ENCODE data around the gene METTL4.

Gene METTL4

DNA sequence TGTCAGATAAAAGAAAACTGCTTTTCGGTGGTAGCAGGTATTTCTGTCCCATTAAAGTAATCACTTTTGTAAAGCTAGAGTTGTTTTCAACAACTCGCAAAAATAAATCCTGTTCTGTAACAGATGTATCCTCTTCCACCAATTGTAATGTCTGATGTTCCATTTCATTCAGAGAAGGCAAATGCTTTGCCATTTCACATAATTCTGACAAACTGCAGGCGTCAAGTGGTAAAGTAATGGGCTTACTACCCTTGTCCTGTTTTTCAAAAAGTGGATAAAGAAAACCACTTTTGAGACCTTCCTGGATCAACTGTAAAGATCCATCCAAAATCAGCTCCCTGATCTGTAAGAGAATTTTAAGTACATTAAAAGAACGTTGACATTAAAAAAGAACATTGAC is 16.6 kb downstream of the METTL4 start:
- Histone ChIP-seq H3K36me3 (ENCODE audit: control insufficient read depth in 2 of 2, insufficient read depth in 1 of 2, low read length in 2 of 2) (peaks cover 0 to 9% of the 10 kb centered on the region in 2 experiments; a peak in 1 of 3 replicates), H3K9me3 (ENCODE audit: control insufficient read depth, insufficient read depth, low read depth, low read length) (no peaks in the 10 kb centered on the region), H3K4me1 (ENCODE audit: control insufficient read depth, insufficient read depth, low read length) (no peaks in the 10 kb centered on the region; the same call in 1 of the 2 replicates), H3K4me3 (ENCODE audit: low read depth, low read length) (no peak overlapping the region), H3K27ac (ENCODE audit: extremely low read depth, low read depth, low read length) (no peak overlapping the region)
- CTCF ChIA-PET: interaction anchor here (0.5 to 5.3 kb wide), 6 partner anchors 7 to 1693 kb away, joined by 3 to 36 read pairs (median 4); no protein-coding TSS in a partner anchor
- POLR2A ChIA-PET: no interaction called here
- TF ChIP-seq FEZF1 (tag by site-specific recombination; IDR thresholded peaks at IDR 0.05): no peak
- no peak for TF ChIP-seq ZNF391 (tag by site-specific recombination; IDR thresholded peaks at IDR 0.05; ENCODE audit: borderline replicate concordance, low read depth)
- no peak for TF ChIP-seq ZNF175 (tag by site-specific recombination; IDR thresholded peaks at IDR 0.05)
- TF ChIP-seq GLIS2 (tag by site-specific recombination; IDR thresholded peaks at IDR 0.05): no peak

DNA sequence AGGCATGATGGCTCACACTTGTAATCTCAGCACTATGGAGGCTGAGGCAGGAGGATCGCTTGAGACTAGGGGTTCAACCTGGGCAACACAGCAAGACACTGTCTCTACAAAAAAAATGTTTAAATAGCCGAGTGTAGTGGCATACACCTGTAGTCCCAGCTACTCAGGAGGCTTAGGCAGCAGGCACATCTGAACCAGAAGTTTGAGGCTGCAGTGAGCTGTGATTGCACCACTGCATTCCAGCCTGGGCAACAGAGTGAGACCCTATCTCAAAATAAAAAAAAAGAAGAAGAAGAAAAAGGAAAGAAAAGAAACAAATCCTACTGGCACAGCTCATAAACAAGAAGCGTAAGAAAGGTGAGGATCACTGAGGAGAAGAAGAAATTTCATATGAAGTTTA is 19.9 kb downstream of the METTL4 start:
- no peak overlapping the region for H3K4me3 ChIP-seq (ENCODE audit: low read depth, low read length)

DNA sequence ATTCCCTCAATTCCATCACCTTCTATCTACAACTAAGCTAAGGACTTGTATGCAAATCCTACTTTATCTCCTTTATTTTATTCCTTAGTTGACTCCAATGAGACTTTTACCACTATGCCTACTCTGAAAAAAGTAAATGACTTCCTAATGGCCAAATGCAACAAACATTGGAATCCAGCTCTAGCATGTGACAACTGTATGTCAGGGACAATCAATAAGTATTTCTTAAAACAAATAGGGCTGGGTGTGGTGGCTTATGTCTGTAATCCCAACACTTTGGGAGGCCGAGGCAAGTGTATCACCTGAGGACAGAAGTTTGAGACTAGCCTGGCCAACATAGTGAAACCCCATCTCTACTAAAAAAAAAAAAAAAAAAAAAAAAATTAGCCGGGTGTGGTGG is 21.8 kb downstream of the METTL4 start:
- POLR2A ChIA-PET: no interaction called here
- TF ChIP-seq ZNF274 (IDR thresholded peaks at IDR 0.05; ENCODE audit: low read length) (no peak), ZNF274 (tag by site-specific recombination; IDR thresholded peaks at IDR 0.05; ENCODE audit: borderline replicate concordance) (no peak), ZNF132 (tag by site-specific recombination; IDR thresholded peaks at IDR 0.05; ENCODE audit: borderline replicate concordance) (no peak), ZNF768 (tag by site-specific recombination; IDR thresholded peaks at IDR 0.05) (no peak), ZNF19 (tag by site-specific recombination; IDR thresholded peaks at IDR 0.05; ENCODE audit: low read depth) (no peak), ZNF155 (tag by site-specific recombination; IDR thresholded peaks at IDR 0.05) (no peak), ZFHX2 (tag by site-specific recombination; conservative IDR thresholded peaks at IDR 0.05) (no peak), ZFP37 (tag by site-specific recombination; IDR thresholded peaks at IDR 0.05) (no peak), ZNF133 (tag by site-specific recombination; IDR thresholded peaks at IDR 0.05) (no peak), KLF7 (tag by site-specific recombination; IDR thresholded peaks at IDR 0.05; ENCODE audit: borderline replicate concordance) (no peak), ZIC2 (tag by site-specific recombination; IDR thresholded peaks at IDR 0.05) (no peak), ZNF561 (tag by site-specific recombination; IDR thresholded peaks at IDR 0.05; ENCODE audit: borderline replicate concordance) (no peak), ZNF843 (tag by site-specific recombination; IDR thresholded peaks at IDR 0.05) (no peak)
- TF ChIP-seq, protein P1, sequence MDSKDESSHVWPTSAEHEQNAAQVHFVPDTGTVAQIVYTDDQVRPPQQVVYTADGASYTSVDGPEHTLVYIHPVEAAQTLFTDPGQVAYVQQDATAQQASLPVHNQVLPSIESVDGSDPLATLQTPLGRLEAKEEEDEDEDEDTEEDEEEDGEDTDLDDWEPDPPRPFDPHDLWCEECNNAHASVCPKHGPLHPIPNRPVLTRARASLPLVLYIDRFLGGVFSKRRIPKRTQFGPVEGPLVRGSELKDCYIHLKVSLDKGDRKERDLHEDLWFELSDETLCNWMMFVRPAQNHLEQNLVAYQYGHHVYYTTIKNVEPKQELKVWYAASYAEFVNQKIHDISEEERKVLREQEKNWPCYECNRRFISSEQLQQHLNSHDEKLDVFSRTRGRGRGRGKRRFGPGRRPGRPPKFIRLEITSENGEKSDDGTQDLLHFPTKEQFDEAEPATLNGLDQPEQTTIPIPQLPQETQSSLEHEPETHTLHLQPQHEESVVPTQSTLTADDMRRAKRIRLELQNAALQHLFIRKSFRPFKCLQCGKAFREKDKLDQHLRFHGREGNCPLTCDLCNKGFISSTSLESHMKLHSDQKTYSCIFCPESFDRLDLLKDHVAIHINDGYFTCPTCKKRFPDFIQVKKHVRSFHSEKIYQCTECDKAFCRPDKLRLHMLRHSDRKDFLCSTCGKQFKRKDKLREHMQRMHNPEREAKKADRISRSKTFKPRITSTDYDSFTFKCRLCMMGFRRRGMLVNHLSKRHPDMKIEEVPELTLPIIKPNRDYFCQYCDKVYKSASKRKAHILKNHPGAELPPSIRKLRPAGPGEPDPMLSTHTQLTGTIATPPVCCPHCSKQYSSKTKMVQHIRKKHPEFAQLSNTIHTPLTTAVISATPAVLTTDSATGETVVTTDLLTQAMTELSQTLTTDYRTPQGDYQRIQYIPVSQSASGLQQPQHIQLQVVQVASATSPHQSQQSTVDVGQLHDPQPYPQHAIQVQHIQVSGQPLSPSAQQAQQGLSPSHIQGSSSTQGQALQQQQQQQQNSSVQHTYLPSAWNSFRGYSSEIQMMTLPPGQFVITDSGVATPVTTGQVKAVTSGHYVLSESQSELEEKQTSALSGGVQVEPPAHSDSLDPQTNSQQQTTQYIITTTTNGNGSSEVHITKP (tag by site-specific recombination; IDR thresholded peaks at IDR 0.05): no peak
- TF ChIP-seq, protein P2, sequence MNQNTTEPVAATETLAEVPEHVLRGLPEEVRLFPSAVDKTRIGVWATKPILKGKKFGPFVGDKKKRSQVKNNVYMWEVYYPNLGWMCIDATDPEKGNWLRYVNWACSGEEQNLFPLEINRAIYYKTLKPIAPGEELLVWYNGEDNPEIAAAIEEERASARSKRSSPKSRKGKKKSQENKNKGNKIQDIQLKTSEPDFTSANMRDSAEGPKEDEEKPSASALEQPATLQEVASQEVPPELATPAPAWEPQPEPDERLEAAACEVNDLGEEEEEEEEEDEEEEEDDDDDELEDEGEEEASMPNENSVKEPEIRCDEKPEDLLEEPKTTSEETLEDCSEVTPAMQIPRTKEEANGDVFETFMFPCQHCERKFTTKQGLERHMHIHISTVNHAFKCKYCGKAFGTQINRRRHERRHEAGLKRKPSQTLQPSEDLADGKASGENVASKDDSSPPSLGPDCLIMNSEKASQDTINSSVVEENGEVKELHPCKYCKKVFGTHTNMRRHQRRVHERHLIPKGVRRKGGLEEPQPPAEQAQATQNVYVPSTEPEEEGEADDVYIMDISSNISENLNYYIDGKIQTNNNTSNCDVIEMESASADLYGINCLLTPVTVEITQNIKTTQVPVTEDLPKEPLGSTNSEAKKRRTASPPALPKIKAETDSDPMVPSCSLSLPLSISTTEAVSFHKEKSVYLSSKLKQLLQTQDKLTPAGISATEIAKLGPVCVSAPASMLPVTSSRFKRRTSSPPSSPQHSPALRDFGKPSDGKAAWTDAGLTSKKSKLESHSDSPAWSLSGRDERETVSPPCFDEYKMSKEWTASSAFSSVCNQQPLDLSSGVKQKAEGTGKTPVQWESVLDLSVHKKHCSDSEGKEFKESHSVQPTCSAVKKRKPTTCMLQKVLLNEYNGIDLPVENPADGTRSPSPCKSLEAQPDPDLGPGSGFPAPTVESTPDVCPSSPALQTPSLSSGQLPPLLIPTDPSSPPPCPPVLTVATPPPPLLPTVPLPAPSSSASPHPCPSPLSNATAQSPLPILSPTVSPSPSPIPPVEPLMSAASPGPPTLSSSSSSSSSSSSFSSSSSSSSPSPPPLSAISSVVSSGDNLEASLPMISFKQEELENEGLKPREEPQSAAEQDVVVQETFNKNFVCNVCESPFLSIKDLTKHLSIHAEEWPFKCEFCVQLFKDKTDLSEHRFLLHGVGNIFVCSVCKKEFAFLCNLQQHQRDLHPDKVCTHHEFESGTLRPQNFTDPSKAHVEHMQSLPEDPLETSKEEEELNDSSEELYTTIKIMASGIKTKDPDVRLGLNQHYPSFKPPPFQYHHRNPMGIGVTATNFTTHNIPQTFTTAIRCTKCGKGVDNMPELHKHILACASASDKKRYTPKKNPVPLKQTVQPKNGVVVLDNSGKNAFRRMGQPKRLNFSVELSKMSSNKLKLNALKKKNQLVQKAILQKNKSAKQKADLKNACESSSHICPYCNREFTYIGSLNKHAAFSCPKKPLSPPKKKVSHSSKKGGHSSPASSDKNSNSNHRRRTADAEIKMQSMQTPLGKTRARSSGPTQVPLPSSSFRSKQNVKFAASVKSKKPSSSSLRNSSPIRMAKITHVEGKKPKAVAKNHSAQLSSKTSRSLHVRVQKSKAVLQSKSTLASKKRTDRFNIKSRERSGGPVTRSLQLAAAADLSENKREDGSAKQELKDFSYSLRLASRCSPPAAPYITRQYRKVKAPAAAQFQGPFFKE (tag by site-specific recombination; IDR thresholded peaks at IDR 0.05; ENCODE audit: borderline replicate concordance): no peak
- TF ChIP-seq, protein P3, sequence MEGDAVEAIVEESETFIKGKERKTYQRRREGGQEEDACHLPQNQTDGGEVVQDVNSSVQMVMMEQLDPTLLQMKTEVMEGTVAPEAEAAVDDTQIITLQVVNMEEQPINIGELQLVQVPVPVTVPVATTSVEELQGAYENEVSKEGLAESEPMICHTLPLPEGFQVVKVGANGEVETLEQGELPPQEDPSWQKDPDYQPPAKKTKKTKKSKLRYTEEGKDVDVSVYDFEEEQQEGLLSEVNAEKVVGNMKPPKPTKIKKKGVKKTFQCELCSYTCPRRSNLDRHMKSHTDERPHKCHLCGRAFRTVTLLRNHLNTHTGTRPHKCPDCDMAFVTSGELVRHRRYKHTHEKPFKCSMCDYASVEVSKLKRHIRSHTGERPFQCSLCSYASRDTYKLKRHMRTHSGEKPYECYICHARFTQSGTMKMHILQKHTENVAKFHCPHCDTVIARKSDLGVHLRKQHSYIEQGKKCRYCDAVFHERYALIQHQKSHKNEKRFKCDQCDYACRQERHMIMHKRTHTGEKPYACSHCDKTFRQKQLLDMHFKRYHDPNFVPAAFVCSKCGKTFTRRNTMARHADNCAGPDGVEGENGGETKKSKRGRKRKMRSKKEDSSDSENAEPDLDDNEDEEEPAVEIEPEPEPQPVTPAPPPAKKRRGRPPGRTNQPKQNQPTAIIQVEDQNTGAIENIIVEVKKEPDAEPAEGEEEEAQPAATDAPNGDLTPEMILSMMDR (tag by site-specific recombination; IDR thresholded peaks at IDR 0.05): no peak

More for the DNA sequence above, 19.9 kb downstream of the METTL4 start:
- Histone ChIP-seq H3K27ac (ENCODE audit: extremely low read depth, low read depth, low read length) (no peak overlapping the region), H3K4me1 (ENCODE audit: control insufficient read depth, insufficient read depth, low read length) (no peaks in the 10 kb centered on the region), H3K9me3 (ENCODE audit: control insufficient read depth, insufficient read depth, low read depth, low read length) (no peaks in the 10 kb centered on the region), H3K36me3 (ENCODE audit: control insufficient read depth in 2 of 2, insufficient read depth in 1 of 2, low read length in 2 of 2) (peaks cover 0 to 9% of the 10 kb centered on the region in 2 experiments; a peak in 2 of 3 replicates)
- ChIA-PET CTCF (interaction anchor here (0.6 to 0.7 kb wide), 2 partner anchors 297 to 1696 kb away, joined by 3 to 5 read pairs; no protein-coding TSS in a partner anchor), POLR2A (no interaction called here)
- TF ChIP-seq GLI4 (tag by site-specific recombination; IDR thresholded peaks at IDR 0.05): no peak
- peak; percentile 59; the same call in 1 of the 2 replicates for TF ChIP-seq ZNF121 (tag by site-specific recombination; IDR thresholded peaks at IDR 0.05)

More for the DNA sequence above, 21.8 kb downstream of the METTL4 start:
- Histone ChIP-seq H3K4me1 (ENCODE audit: control insufficient read depth, insufficient read depth, low read length) (no peaks in the 10 kb centered on the region), H3K36me3 (ENCODE audit: control insufficient read depth in 2 of 2, insufficient read depth in 1 of 2, low read length in 2 of 2) (peaks cover 0 to 9% of the 10 kb centered on the region in 2 experiments; a peak in 2 of 3 replicates), H3K27ac (ENCODE audit: extremely low read depth, low read depth, low read length) (no peak overlapping the region), H3K4me3 (ENCODE audit: low read depth, low read length) (no peak overlapping the region), H3K9me3 (ENCODE audit: control insufficient read depth, insufficient read depth, low read depth, low read length) (no peaks in the 10 kb centered on the region)
- CTCF ChIA-PET: interaction anchor here (0.7 to 4.3 kb wide), 7 partner anchors 54 to 1071 kb away, joined by 3 to 40 read pairs (median 3); no protein-coding TSS in a partner anchor

Data from HEK293 (cell line).